ENCODE measurements around the gene JARID2. TPM values are rescaled to one million over a fixed set of nuclear protein-coding genes. Genes with fewer than 3 reads are reported as not detected.

The JARID2 gene
- total and polyA plus RNA-seq, 8 donors: 2.4 to 6.7 (median 3.7) TPM

DNA sequence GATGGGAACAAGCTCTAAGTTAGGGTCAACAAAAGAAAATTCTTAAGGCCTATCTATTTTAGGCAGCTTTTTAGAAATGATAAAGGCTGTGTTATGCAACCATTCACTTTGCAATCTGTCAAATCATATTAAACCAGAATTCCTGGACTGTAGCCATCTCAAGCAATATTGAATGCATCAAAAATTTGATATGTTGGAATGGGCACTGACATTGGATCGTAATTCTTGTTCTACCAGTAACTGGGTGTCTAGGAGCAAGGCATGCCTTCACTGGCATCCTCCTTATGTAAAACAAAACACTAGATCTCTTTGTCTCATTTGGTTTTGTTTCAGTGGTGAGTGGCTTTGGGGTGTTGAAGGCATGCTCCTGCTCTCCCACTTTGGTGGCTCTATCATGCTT lies 145.6 kb downstream of the JARID2 start:
- peak in 3 of 4 donors; percentile 35 to 53 (median 40) for ATAC-seq

GRCh38 chr6:15392182-15392581 lies 146.3 kb downstream of the JARID2 start:
- H3K4me1 ChIP-seq: peaks cover 0 to 14% (median 12%) of the 10 kb centered on the region in 3 donors
- no peak overlapping the region for H3K4me3 ChIP-seq
- no peak for FAIRE-seq
- no peaks in the 10 kb centered on the region for H3K36me3 ChIP-seq
- DNase-seq: no peak
- intact Hi-C loops (cut with DNase I): no loop called here
- WGBS, 2 donors: 76% methylated on average over 6 of the region's 6 CpGs
- ATAC-seq: no peak
- no peaks in the 10 kb centered on the region for H3K9me3 ChIP-seq
- H3K27ac ChIP-seq: no peak overlapping the region
- H3K27me3 ChIP-seq: no peaks in the 10 kb centered on the region
- TF ChIP-seq, protein P1, sequence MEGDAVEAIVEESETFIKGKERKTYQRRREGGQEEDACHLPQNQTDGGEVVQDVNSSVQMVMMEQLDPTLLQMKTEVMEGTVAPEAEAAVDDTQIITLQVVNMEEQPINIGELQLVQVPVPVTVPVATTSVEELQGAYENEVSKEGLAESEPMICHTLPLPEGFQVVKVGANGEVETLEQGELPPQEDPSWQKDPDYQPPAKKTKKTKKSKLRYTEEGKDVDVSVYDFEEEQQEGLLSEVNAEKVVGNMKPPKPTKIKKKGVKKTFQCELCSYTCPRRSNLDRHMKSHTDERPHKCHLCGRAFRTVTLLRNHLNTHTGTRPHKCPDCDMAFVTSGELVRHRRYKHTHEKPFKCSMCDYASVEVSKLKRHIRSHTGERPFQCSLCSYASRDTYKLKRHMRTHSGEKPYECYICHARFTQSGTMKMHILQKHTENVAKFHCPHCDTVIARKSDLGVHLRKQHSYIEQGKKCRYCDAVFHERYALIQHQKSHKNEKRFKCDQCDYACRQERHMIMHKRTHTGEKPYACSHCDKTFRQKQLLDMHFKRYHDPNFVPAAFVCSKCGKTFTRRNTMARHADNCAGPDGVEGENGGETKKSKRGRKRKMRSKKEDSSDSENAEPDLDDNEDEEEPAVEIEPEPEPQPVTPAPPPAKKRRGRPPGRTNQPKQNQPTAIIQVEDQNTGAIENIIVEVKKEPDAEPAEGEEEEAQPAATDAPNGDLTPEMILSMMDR (IDR thresholded peaks at IDR 0.05): no peak

More for the DNA sequence above, 145.6 kb downstream of the JARID2 start:
- Histone ChIP-seq H3K36me3 (no peaks in the 10 kb centered on the region), H3K4me1 (peaks cover 0 to 10% (median 7%) of the 10 kb centered on the region in 3 donors), H3K9me3 (no peaks in the 10 kb centered on the region), H3K27ac (no peak overlapping the region), H3K27me3 (no peaks in the 10 kb centered on the region), H3K4me3 (no peak overlapping the region)
- TF ChIP-seq, protein P1 (IDR thresholded peaks at IDR 0.05): no peak
- intact Hi-C loops (cut with DNase I): no loop called here
- DNase-seq (no peak), FAIRE-seq (no peak)
- 3 to 18% methylated on average over 1 of the region's 1 CpG for WGBS, 2 donors

DNA sequence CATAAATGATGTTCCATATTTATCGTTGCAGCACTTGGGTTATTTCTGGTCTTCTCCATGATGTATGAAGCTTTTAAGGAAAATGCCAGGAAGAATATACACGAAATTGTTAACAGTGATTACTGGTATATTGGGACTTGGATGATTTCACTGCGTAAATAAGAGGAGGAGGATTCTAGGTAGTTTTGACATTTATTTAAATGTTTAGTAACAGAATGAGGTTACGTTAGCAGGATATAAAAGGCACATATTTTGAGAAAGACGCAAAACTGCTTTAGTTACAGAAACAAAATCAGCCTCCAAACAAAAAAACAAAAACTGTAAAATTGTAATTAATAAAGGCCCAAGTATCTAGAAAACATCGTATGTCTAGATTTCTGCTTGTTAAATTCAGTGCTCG lies 147.7 kb downstream of the JARID2 start:
- no peak for FAIRE-seq
- H3K27me3 ChIP-seq: no peaks in the 10 kb centered on the region
- TF ChIP-seq, protein P1 (IDR thresholded peaks at IDR 0.05): no peak
- no peak for ATAC-seq
- H3K27ac ChIP-seq: no peak overlapping the region
- H3K9me3 ChIP-seq: no peaks in the 10 kb centered on the region
- no peak for DNase-seq
- WGBS, 2 donors: 96 to 99% methylated on average over 7 of the region's 7 CpGs
- no peaks in the 10 kb centered on the region for H3K36me3 ChIP-seq
- intact Hi-C loops (cut with DNase I): no loop called here
- peaks cover 0 to 17% (median 13%) of the 10 kb centered on the region in 3 donors for H3K4me1 ChIP-seq
- no peak overlapping the region for H3K4me3 ChIP-seq

GRCh38 chr6:15395087-15395486 lies 149.2 kb downstream of the JARID2 start:
- H3K27me3 ChIP-seq: no peaks in the 10 kb centered on the region
- intact Hi-C loops (cut with DNase I): no loop called here
- H3K4me3 ChIP-seq: no peak overlapping the region
- no peaks in the 10 kb centered on the region for H3K9me3 ChIP-seq
- TF ChIP-seq, protein P1 (IDR thresholded peaks at IDR 0.05): no peak
- H3K36me3 ChIP-seq: no peaks in the 10 kb centered on the region
- FAIRE-seq (no peak), DNase-seq (no peak), ATAC-seq (no peak)
- 94 to 96% methylated on average over 7 to 8 of the region's 8 CpGs for WGBS, 2 donors
- peaks cover 0 to 22% (median 20%) of the 10 kb centered on the region in 3 donors for H3K4me1 ChIP-seq
- H3K27ac ChIP-seq: no peak overlapping the region

- Histone ChIP-seq H3K36me3 (no peaks in the 10 kb centered on the region), H3K27ac (no peak overlapping the region), H3K4me1 (peaks cover 0 to 28% (median 23%) of the 10 kb centered on the region in 3 donors), H3K9me3 (no peaks in the 10 kb centered on the region), H3K4me3 (no peak overlapping the region), H3K27me3 (no peaks in the 10 kb centered on the region)
- WGBS, 2 donors: 17 to 21% methylated on average over 3 of the region's 3 CpGs
- DNase-seq (peak in 2 of 6 donors; percentile 12 to 27), FAIRE-seq (no peak), ATAC-seq (peak; percentile 59 to 76 (median 67))
- intact Hi-C loops (cut with DNase I): no loop called here
- TF ChIP-seq, protein P1 (IDR thresholded peaks at IDR 0.05): no peak
These were observed 150.9 kb downstream of the JARID2 start for GRCh38 chr6:15396808-15397207.

Measured in pancreas (tissue), 10 donors.